HG02870 (cell line): ENCODE data around the gene MTSS2.
"Not testable (repeated sequence)": the region's sequence is repeated elsewhere in the genome, so short reads cannot be mapped to it uniquely, and the experiment has no call there.

ENCODE experiments used
- ATAC-seq: cut with Tn5 transposase; IDR thresholded peaks from one replicate; pipeline ENCODE4 v1.9.1; 2021; ENCODE audit warnings: mild to moderate bottlenecking, moderate library complexity; ENCODE audit not compliant: unreplicated experiment

MTSS2 gene

DNA sequence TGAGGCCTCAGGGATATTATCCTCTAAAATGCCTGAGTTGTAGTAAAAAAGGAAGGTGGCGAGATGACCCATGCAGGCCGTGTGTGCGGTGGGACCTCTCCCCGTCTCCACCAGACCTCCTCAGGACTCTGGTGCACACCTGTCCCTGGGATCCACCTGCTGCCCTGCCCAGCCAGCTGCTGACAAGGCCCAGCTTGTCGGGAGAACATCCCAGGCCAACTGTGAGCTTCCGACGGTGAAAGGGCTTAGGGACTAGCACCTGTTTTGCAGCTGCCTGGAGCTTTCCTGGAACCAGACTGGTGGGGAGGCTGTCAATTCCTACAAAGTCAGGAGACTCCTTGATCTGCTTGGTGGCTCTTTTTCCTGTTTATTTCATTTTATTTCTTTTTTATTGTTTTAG, 27.9 kb downstream of the MTSS2 start:
- ATAC-seq, result no peak

DNA sequence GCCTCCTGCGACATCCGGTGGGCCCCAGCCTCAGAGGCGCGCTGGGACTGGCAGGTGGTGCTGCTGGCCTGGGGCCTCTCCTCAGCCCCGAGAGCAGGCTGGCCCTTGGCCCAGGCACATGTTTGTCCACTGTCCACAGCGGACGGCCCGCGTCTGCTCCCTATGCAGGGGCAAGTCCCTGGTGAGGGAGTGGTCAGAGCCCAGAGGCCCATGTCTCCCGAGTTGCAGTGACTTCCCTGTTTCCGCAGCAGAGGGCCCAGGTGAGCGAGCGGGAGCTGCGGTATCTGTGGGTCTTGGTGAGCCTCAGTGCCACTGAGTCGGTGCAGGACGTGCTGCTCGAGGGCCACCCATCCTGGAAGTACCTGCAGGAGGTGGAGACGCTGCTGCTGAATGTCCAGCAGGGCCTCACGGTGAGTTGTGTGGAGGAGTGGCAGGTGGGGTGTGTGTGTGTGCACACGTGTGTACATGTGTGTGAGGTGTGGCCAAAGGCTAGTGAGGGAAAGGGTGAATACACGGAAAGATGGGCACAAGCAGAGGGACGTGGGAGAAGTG, 29.1 kb downstream of the MTSS2 start:
- ATAC-seq, result no peak

DNA sequence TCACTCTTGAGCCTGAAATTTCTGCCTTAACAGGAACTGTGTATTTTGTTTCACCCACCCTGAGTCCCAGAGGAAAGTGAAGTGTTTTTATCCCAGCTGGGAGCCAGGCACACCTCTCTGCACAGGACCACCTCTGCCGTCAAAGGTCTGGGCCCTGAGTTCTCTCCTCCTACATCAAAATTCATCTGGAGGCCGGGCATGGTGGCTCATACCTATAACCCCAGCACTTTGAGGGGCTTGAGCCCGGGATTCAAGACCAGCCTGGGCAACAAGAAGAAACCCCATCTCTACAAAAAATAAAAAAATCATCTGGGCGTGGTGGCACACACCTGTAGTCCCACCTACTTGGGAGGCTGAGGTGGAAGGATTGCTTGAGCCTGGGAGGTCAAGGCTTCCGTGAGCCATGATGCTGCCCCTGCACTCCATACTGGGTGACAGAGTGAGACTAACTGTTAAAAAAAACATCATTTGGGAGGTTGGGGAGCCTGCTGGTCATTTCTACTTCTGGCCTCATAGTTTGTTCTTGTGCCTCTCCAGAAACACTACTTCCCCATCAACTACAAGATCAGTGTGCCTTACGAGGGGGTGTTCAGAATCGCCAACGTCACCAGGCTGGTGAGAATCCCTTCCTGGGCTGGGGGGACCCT, 29.7 kb downstream of the MTSS2 start:
- no peak for ATAC-seq

DNA sequence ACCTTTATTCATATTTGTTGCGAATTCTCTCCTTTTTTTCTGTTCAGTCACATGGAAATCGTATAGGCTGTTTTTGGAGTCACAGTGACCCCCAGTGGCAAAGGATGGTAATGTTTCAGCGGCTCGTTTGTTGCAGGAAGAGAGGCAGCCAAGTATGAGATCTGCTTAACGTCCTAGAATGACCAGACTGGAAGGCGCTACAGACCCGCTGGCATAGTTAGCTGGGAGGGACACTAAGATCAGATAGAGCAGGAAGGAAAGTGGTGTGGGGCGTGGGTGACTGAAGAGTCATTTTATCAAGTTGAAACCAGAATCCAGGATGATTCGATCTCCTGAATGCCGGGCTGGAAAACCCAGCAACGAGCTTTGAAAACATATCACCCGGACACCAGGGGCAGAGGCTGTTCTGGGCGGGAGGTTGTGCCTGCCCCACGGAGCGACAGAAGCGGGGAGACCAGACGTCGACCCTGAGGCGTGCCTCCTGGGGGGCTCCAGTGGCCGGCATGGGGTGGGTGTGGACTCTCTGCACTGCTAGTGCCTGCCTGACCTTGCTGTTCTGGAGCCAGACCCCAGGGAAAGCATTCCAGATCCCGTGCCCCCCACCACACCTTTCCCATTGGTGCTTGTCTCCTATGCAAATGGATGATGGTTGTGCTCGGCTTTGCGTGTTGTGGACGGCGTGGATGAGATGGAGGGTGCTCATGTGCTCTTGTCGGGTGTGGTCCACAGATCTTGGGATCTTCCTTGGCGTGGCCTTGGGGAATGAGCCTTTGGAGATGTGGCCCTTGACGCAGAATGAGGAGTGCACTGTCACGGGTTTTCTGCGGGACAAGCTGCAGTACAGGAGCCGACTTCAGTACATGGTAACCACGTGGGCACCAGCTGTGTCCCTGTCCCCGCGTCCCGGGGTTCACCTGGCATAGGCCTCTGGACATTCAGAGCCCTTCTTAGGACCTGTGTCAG, 31.8 kb downstream of the MTSS2 start:
- ATAC-seq, result no peak

DNA sequence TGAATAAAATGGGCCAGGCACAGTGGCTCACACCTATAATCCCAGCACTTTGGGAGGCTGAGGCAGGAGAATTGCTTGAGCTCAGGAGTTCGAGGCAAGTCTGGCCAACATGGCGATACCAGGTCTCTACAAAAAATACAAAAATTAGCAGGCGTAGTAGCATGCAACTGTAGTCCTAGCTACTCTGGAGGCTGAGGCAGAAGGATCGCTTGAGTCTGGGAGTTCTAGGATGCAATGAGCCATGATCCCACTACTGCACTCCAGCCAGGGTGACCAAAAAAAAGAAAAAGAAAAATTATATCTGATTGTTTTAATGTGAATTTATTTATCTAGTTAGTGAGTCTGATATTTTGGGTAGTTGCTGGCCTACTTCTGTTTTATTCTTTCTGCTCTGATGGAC, 32.4 kb downstream of the MTSS2 start:
- no peak for ATAC-seq

DNA sequence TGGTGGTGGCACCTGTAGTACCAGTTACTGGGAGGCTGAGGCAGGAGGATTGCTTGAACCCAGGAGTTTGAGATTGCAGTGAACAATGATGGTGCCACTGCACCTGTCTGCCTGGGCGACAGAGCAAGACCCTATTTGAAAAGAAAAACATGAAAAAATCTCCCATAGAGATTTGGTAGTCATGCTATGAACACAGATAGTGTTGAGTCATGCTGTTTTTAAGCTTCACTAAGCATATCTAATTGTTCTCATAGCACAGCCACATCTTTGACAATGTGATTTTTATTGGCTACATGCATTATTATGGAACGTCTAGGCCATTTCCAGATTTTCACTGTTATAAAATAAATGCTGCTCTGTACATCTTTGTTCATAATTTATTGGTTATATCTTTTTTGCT, 33.5 kb downstream of the MTSS2 start:
- ATAC-seq, result no peak

DNA sequence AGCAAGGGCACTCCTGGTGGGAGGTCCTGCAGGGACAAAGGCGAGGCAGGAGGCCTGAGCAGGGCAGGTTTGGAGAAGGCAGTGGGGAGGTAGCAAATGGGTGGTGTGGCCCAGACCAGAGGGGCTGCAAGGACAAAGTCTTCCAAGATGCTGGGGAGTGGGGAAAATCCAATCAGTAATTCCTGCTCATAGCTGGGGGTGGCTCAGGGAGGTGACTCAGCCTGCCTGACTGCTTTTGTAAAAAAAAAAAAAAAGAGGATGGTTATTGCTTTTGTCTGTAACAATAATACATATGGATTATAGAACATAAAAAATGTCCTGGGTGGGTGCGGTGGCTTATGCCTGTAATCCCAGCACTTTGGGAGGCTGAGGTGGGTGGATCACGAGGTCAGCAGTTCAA, 34.3 kb downstream of the MTSS2 start:
- no peak for ATAC-seq

DNA sequence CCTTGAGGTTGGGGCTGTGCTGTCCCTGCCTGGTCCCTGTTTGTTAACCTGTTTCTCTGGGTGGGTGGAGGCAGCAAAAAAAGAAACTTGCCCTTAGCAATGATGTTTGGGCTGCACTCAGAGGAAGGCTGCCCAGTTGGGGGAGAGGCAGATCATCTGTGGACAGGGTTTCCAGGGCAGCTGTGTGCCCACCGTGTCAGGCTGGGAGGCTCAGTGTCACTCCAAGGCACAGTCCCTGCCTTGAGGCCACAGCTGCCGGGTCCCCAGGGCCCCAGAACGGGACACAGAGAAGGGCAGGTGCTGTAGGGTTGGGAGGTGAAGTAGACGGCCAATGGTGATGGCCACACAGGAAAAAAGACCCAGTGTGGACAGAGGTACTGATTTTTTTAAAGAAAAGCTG, 35.6 kb downstream of the MTSS2 start:
- no peak for ATAC-seq

DNA sequence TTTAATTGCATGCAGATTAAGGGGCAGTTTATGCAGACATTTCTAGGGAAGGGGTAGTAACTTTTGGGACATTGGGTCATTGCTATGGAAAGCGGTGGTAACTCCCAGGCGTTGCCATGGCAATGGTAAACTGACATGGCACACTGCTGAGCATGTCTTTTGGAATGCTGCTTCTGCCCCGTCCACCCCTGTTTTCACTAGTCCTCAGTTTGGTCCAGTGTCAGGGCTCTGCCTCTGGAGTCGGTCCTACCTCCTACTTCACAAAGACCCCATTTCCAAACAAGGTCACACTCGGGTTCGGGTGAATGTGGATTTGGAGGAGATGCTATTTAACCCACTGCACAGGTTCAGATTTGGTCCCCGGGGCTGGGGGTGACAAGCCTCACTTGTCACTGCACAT, 36.6 kb downstream of the MTSS2 start:
- ATAC-seq, result no peak

DNA sequence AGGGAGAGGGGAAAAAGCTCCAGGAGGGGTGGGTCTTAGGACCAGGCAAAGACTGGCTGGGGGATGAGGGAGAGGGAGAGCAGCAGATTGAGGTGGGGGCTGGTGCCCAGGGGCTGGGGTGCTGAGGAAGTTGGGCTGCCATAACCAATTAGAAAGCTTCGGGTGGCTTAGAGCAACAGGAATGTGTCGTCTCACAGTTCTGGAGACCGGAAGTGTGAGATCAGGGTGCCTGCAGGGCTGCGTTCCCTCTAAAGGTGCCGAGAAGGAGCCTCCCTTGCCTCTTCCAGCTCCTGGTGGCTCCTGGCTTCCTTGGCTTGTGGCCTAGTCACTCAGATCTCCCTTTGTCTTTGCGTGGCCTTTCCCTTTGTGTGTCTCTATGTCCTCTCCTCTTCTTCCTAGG, 37.2 kb downstream of the MTSS2 start:
- no peak for ATAC-seq

DNA sequence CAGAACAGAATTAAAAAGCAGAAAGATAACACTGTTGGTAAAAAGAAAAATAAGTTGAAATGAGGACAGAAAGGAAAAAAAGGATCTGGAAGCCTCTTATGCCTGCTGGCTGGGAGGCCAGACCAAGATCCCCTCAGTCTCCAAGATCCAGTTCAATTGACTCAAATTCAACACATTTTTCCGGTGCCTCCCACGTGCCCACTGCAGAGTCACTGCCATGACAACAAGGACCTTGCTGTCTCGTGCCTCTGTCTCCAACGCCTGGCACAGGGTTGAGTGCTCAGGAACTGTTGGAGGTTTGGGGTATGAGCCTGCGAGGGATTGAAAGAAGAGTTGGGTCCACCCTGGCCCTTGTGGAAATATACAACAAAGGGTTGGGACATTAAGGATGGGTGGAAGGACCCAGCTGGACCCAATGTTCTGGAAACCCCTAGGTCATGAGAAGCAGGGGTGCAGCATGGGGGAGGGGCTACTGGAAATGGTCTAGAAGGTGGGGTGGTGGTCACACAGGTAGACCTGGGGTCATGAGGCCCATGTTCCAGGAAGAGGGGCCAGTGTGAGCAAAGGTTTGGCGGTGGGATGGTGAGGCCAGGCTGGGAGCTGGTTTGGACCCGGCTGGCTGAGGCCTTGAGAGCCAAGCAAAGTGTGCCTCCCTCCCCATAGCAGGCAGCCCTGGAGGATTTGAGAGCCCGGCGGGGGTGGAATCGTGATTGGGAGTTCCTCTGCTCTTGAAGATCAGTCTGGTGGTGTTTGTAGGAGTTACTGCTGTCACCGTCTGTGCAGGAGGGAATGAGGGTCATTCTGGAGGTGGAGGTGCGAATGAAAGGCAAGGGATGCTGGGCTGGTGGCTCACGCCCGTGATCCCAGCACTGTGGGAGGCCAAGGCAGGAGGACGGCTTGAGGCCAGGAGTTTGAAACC, 38.2 kb downstream of the MTSS2 start:
- no peak for ATAC-seq

DNA sequence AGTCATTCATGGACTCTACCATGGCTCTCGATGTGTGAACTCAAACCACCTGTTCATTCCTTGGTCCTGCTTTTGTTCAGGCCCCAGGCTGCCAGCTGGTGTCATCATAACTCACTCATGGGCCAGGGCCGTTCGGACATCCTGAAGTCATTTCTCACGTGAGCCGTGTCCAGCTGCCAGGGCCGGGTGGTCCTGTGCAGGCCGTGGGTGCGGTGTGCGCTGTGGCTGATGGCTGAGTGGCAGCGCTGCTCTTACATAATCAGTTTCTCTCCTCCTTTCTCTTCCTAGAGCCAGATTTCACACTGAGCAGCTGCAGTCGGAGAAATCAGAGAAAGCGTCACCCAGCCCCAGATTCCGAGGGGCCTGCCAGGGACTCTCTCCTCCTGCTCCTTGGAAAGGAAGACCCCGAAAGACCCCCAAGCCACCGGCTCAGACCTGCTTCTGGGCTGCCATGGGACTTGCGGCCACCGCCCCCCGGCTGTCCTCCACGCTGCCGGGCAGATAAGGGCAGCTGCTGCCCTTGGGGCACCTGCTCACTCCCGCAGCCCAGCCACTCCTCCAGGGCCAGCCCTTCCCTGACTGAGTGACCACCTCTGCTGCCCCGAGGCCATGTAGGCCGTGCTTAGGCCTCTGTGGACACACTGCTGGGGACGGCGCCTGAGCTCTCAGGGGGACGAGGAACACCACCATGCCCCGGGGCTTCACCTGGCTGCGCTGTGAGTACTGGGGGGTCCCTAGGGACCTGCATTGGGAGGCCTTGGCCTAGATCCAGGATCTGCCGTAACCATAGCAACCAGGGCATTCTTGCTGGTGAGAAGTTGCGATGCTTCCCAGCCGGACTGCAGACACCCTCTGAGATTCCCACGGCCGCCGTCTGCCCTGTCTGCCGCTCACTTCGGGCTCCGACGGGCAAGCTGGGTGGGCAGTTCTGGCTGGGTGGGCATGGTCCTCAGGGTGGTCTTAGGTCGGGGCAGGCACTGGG, 39.3 kb downstream of the MTSS2 start, which contains the start of gene IL34:
Gene IL34, plus strand, starts transcription at position 300 of the 982 bp plus-strand sequence. Its CDS starts 389 bp downstream, at position 689.
- no peak for ATAC-seq

DNA sequence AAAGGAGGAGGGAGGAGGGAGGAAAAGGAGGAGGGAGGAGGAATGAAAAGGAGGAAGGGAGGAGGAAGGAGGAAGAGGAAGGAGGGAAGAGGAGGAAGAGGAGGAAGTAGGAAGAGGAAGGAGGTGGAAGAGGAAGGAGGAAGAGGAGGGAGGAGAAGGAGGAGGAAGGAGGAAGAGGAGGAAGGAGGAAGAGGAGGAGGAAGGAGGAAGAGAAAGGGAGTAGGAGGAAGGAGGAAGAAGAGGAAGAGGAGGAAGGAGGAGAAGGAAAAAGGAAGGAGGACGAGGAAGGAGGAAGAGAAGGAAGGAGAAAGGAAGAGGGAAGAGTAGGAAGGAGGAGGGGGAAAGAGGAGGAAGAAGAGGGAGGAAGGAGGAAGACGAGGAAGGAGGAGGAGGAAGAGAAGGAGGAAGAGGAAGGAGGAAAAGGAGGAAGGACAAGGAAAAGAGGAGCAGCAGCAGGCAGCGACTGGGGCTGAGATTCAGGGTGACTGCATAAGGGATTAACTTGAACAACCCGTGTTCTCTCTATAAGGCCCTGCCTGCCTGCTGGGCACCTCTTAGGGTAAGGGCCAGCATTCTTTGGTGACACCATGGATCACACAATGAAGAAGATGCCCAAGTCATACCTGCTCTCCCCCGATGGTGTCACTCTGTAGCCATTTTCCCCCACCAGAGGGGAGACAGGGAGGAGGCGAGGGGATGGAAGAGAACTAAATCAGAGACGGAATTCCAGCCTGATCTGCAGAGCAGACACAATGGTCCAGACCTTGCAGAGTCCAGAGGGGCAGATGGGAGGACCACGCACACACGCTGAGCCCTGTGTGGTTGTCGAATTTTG, 40.9 kb downstream of the MTSS2 start:
- ATAC-seq, result no peak

DNA sequence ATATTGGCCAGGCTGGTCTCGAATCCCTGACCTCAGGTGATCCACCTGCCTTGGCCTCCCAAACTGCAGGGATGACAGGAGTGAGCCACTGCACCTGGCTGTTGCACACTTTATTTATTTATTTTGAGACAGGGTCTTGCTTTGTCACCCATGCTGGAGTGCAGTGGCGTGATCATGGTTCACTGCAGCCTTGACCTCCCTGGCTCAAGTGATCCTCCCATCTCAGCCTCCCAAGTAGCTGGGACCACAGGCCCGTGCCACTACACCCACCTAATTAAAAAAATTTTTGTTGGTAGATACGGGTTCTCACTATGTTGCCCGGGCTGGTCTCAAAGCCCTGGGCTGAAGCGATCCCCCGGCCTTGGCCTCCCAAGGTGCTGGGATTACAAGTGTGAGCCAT, 42.6 kb downstream of the MTSS2 start:
- ATAC-seq, result not testable (repeated sequence)

DNA sequence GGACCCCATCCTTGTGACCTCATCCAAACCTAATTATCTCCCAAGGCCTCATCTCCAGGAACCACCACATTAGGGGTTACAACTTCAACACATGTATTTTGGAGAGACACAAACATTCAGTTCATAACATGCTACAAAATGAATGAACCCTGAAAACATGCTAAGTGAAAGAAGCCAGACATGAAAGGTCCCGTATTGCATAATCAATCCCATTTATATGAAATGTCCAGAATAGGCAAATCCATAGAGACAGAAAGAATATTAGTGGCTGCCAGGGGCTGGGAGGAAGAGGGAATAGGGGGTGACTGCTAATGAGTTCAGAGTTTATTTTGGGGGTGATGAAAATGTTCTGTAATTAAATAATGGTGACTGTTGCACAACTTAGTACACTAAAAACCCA, 43.2 kb downstream of the MTSS2 start:
- ATAC-seq, result no peak

DNA sequence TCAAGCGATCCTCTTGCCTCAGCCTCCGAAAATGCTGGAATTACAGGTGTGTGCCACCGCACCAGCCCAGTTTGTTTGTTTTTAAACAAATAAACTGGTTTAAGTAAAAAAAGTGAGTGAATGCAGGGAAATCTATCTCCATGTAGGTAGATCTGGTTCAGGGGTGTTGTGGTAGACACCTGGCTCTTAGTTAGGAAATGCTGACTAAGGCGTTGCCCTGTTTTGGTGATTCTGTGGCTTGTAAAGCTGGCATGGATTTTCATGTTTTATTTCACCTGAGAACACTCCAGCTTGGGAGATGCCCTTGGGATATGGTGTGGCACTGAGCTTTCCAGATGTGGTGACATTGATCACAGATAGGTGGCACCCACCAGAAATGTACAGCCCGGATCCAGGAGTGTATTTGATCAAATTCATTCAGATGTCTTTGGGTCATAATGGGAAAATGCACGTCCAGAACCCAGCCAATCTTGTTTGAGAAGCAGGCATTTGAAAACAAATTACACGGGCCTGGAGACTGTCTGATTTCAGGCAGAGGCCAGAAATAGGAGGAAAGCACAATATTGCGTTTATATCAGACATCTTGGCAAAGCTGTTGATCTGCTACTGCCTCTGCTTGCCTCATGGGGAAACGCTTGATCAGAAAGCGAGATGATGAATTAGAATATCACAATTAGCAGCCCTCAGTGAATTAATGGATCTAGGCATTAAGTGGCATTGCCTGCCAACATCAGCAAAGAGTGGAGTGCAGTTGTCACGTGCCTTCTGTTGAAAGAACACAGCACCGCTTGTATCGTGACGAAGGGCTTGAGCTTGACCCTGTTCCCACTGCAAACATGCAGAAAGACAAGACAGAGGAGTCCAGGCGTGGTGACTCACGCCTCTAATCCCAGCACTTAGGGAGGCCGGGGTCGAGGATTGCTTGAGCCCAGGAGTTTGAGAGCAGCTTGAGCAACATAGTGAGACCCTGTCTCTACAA, 46.8 kb downstream of the MTSS2 start:
- no peak for ATAC-seq
